Ecto neural progenitor cell (in vitro differentiated cells): Measurements from ENCODE around the gene TRPM5.

Experiments used
- DNase-seq: peaks from one replicate; pipeline ENCODE4 v3.0.0-alpha.2; 2018; ENCODE audit warnings: low spot score

Gene TRPM5

DNA sequence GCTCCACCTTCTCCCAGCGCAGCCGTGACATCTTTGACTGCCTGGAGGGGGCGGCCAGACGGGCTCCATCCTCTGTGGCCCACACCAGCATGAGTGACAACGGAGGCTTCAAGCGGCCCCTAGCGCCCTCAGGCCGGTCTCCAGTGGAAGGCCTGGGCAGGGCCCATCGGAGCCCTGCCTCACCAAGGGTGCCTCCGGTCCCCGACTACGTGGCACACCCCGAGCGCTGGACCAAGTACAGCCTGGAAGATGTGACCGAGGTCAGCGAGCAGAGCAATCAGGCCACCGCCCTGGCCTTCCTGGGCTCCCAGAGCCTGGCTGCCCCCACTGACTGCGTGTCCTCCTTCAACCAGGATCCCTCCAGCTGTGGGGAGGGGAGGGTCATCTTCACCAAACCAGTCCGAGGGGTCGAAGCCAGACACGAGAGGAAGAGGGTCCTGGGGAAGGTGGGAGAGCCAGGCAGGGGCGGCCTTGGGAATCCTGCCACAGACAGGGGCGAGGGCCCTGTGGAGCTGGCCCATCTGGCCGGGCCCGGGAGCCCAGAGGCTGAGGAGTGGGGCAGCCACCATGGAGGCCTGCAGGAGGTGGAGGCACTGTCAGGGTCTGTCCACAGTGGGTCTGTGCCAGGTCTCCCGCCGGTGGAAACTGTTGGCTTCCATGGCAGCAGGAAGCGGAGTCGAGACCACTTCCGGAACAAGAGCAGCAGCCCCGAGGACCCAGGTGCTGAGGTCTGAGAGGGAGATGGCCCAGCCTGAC is 41.2 kb downstream of the TRPM5 start:
- no peak for DNase-seq

DNA sequence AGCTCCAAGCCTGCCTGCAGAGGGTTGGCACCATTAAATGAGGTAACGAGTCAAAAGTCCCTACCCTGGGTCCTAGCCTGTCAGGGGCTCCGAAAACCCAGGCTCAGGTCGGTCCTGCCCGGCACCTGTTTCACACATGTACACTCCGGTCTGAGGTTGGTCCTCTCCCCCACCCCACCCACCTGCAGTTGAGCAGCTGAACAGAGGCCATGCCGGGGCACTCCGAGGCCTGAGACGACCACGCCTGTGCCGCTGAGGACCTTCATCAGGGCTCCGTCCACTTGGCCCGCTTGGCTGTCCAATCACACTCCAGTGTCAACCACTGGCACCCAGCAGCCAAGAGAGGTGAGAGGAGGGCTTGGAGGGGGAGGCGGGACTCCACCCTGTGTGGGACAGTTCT is 42.2 kb downstream of the TRPM5 start:
- DNase-seq = no peak

DNA sequence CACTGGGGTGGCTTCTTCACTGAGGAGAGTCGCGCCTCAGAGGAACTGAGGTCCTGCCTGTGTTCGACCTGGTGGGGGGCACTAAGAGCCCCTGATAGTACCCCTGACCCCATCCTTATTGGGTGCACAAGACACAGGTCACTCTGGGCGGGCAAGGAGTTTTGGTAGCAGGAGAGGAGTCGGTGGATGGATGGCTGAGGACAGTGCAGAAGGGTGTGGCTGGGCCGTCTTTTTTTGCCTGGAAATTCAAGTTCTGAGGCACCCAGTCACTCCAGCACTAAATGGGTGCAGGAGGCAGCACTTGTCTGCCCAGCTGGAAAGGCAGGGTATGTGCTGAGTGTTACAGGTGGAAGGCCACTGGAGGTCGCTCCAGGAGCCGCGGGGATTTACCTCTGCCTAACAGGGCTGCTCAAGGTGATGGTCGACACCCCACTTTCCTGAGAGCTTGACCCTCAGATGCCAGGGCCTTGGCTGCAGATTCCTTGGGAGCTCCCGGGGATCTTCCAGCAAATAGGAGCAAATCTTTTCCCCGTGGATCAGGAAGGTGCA is 42.8 kb downstream of the TRPM5 start:
- no peak for DNase-seq

DNA sequence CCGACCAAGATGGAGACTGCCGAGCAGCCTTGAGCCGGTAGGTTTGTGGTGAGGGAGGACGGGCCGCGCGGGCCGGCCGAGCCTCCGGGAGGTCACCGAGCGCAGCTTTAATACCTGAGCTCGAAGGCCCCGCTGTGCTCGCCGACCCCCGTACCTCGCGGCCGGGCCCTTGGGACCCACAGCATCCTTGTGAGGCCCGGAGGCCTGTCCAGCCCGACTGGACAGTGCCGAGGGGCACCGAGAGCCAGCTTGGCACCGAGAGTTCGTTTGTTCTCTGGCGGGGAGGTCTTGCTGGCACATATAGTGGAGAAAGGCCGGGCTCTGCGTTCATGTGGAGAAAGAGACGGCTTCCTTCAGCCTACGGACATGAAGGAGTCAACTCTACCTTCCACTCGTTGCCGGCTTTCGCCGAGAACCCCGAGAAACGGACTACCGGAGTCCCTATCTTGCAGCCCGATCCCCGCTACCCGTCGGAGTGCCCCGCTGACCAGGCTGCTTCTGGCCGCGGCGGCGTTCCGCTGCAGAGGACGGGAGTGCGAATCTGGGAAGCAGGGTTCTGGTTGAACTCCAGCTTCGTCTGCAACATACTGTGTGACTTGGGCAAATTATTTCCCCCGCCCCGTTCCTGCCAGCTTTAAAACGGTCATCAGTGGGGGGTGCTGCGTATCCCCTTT is 43.4 kb downstream of the TRPM5 start:
- DNase-seq = no peak

DNA sequence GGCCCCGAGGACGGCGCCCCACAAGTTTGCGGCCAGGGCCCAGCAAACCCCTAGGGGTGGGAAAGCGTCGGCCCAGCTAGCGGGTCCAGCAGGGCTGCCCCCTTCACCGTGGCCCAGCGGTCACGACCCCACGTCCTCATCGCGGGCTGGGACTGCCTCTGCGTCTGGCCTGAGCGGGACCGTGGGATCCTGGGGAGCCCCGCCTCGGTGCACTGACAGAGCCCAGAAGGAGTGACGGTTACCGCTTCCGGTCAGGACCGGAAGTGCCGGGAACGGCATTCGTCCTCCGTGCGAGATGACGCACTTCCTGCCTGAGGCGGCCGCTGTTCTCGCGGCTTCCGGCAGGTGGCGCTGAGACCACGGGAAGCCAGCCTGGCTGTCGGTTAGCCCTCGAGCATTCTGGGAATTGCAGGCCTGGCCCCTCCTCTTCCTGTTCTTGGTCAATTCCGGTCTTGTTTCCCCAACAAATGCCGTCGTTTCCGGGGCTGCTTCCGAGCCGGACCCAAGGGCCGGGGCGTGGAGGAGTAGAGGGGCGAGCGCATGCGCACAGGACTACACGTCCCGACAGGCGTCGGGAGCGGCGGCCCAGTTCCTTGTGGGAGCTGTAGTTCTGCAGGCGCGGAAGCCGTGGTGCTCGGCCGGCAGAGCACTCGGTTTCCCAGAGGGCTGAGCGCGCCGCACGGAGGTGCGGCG is 44.1 kb downstream of the TRPM5 start, which contains the start of gene TSSC4:
Gene TSSC4, plus strand, starts transcription at position 682 of the 693 bp plus-strand sequence. CDS start 1,884 bp downstream, outside the sequence.
- DNase-seq = peak; percentile 99

DNA sequence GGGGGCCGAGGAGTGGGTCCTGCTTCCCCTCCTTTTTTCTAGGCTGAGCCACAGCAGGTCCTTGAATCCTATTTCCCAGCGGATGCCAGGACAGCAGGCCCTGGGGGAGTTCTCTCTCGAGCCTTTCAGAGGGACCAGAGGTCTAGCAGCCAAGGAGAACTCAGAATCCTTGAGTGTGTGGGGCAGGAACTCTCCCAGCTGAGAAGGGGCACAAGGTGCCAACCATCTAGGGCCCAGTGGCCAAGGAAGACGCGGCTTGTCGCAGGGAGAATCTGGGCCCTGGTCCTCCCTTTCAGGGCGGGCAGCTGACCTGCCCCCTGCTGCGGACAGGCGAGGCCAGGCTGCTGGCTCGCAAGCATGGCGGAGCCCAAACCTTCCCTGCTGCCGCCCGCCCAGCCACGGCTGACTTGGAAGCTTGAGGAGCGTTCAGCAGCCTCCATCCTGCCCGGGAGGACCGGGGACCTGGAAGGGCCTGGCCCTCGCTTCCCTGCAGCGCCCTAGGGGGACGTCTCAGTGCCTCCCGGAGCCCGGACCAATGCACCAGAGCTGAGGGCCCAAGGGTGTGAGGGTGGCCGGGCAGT is 44.7 kb downstream of the TRPM5 start:
- DNase-seq = no peak

DNA sequence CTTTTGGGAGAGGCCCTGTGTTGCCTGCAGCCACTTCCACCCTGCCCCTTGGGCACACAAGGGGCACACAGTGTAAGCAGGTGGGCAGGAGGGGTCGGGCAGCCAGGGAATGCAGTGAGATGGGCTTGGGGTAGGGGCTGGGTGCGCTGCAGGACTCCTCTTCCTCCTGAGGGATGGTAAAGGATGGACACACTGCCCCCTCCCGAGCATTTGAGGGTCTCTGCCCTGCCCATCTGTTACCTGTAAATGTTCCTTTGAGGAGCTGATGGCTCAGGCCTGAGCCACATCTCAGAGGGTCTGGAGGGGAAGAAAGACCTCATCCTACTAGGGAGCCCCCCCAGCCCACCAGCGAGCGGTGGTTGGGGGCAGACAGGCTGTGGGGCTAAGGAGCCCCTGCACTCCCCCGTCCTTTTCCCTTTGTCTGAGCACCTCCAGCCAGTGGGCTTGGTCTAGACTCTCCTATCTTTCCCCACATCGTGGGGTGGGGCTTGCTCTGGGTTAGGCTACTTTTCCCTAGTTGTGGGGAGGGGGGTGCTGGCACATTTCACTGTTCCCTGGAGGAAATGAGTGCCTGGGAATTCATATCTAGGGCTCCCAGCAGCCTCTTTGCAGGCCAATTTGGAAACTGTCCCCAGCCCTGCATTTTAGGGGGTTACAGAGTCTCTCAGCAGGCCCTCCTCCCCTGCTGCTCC is 45.5 kb downstream of the TRPM5 start:
- no peak for DNase-seq

DNA sequence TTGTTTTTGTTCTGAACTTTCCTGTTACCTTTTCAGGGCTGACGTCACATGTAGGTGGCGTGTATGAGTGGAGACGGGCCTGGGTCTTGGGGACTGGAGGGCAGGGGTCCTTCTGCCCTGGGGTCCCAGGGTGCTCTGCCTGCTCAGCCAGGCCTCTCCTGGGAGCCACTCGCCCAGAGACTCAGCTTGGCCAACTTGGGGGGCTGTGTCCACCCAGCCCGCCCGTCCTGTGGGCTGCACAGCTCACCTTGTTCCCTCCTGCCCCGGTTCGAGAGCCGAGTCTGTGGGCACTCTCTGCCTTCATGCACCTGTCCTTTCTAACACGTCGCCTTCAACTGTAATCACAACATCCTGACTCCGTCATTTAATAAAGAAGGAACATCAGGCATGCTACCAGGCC is 47.3 kb downstream of the TRPM5 start:
- no peak for DNase-seq

DNA sequence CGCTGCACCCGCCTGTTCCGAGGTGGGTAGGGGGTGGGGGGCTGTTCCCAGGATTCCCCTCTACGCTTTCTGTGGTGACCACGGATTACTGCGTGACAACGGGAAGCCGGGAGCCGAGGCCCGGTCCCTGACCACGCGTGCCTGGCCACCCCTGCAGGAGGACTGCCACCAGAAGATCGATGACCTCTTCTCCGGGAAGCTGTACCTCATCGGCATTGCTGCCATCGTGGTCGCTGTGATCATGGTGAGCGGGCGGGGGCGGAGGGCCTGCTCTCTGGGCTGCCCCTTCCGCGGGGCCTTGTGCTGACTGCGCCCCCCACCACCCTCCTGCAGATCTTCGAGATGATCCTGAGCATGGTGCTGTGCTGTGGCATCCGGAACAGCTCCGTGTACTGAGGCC is 47.8 kb downstream of the TRPM5 start:
- DNase-seq = no peak

DNA sequence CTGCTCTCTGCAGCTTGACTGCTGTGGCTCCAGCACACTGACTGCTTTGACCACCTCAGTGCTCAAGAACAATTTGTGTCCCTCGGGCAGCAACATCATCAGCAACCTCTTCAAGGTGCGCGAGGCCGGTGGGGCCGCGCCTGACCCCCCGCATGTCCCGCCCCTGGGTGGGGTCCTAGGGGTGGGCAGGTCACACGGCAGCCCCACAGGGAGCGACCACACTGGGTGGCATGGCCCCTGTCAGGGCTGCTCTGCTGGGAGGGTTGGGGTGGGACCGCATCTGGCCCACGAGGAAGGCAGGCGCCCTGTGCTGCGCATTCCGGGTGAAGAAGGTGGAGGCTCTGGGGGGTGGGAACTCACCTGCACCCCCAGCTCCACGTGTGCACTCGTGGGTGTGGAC is 48.5 kb downstream of the TRPM5 start:
- DNase-seq = no peak

DNA sequence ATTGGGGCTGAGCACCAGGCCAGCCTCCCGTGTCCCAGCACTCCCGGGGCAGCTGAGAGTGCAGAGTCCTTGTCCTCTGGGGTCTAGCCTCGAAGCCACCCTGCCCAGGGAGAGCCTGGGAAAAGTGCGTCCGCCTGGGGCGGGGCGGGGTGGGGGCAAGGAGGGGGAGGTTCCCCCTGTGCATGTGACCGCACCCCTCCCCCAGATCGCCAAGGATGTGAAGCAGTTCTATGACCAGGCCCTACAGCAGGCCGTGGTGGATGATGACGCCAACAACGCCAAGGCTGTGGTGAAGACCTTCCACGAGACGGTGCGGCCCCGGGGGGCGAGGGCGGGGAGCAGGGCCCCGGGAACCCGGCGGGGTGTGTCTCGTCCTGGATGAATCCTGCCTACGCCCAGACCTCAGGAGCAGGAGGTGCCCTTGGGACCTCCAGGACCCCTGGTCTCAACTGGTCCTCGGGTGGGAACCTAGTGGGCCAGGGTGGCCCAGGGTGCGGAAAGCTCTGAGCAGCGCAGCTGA is 49.0 kb downstream of the TRPM5 start:
- DNase-seq = no peak

DNA sequence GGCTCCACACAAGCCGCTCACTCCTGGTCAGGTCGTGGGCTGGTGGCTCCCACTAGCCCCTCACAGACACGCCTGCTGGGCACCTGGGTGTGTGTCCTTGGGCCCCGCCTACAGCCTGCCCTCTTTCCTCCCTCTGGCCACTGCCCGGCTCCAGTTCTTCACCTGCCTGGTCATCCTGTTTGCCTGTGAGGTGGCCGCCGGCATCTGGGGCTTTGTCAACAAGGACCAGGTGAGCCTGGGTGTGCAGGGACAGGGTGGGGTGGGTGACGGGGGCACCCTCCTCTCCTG is 49.6 kb downstream of the TRPM5 start:
- no peak for DNase-seq
